HepG2 (cell line): ENCODE data around the gene SLC2A13. TPM values are rescaled to one million over a fixed set of nuclear protein-coding genes. Genes with fewer than 3 reads are reported as not detected.

ENCODE experiments used
- ATF5 ChIP-seq: sonication (generic); formaldehyde crosslinking; IDR thresholded peaks from 2 replicates; pipeline ENCODE4 v1.4.0; 2020; ENCODE audit warnings: mild to moderate bottlenecking, low read depth, missing genetic modification reagents
- ATM ChIP-seq: fragments of 450-650 bp; IDR thresholded peaks from 2 replicates; pipeline ENCODE4 v1.7.1; 2017; ENCODE audit warnings: mild to moderate bottlenecking, borderline replicate concordance
- GATAD2A ChIP-seq: IDR thresholded peaks from 2 replicates; pipeline ENCODE4 v1.6.1; 2016
- KAT8 ChIP-seq: IDR thresholded peaks from 2 replicates; pipeline ENCODE4 v1.6.1; 2016; ENCODE audit warnings: missing genetic modification reagents, missing compliant biosample characterization
- KLF13 ChIP-seq: sonication (generic); formaldehyde crosslinking; IDR thresholded peaks from 2 replicates; pipeline ENCODE4 v1.4.0; 2020; ENCODE audit warnings: mild to moderate bottlenecking, missing genetic modification reagents
- NR2C2 ChIP-seq: sonication (generic); formaldehyde crosslinking; IDR thresholded peaks from 2 replicates; pipeline ENCODE4 v1.4.0; 2020; ENCODE audit warnings: missing genetic modification reagents, mild to moderate bottlenecking, moderate library complexity, borderline replicate concordance
- PRDM15 ChIP-seq: sonication (generic); formaldehyde crosslinking; IDR thresholded peaks from 2 replicates; pipeline ENCODE4 v1.4.0; 2020; ENCODE audit warnings: missing genetic modification reagents
- RXRB ChIP-seq: IDR thresholded peaks from 2 replicates; pipeline ENCODE4 v1.6.1; 2016; ENCODE audit warnings: borderline replicate concordance, missing genetic modification reagents, missing compliant biosample characterization
- TBX2 ChIP-seq: sonication (generic); formaldehyde crosslinking; IDR thresholded peaks from 2 replicates; pipeline ENCODE4 v1.5.0; 2020; ENCODE audit warnings: missing genetic modification reagents, mild to moderate bottlenecking, borderline replicate concordance
- ZBTB4 ChIP-seq: sonication (generic); formaldehyde crosslinking; IDR thresholded peaks from 2 replicates; pipeline ENCODE4 v1.4.0; 2020; ENCODE audit warnings: missing genetic modification reagents, mild to moderate bottlenecking, borderline replicate concordance
- ZGPAT ChIP-seq: IDR thresholded peaks from 2 replicates; pipeline ENCODE4 v1.6.1; 2016; ENCODE audit warnings: mild to moderate bottlenecking
- ZMAT3 ChIP-seq: sonication (generic); formaldehyde crosslinking; conservative IDR thresholded peaks from 2 replicates; pipeline ENCODE4 v1.7.0; 2021; ENCODE audit warnings: missing genetic modification reagents
- ZNF441 ChIP-seq: sonication (generic); formaldehyde crosslinking; IDR thresholded peaks from 2 replicates; pipeline ENCODE4 v1.7.0; 2021; ENCODE audit warnings: missing genetic modification reagents, borderline replicate concordance
- ZNF446 ChIP-seq: sonication (generic); formaldehyde crosslinking; IDR thresholded peaks from 2 replicates; pipeline ENCODE4 v1.5.0; 2020; ENCODE audit warnings: mild to moderate bottlenecking, missing genetic modification reagents
- ZNF468 ChIP-seq: sonication (generic); formaldehyde crosslinking; IDR thresholded peaks from 2 replicates; pipeline ENCODE4 v1.8.0; 2022; ENCODE audit warnings: mild to moderate bottlenecking, moderate library complexity, missing genetic modification reagents
- ZNF569 ChIP-seq: sonication (generic); formaldehyde crosslinking; IDR thresholded peaks from 2 replicates; pipeline ENCODE4 v1.5.0; 2020; ENCODE audit warnings: mild to moderate bottlenecking, missing genetic modification reagents, moderate library complexity, borderline replicate concordance
- ZSCAN5A ChIP-seq: sonication (generic); formaldehyde crosslinking; IDR thresholded peaks from 2 replicates; pipeline ENCODE4 v1.8.0; 2022; ENCODE audit warnings: mild to moderate bottlenecking, missing genetic modification reagents, borderline replicate concordance
- ZSCAN9 ChIP-seq: IDR thresholded peaks from 2 replicates; pipeline ENCODE4 v1.6.1; 2016; ENCODE audit warnings: borderline replicate concordance
- polyA plus RNA-seq, 8 experiments: library from polyadenylated mRNA; depleted of rRNA in 3 of 8; stranded (reverse) in 7 of 8; unstranded in 1 of 8; fragments of >200 nt; fragmentation: Illumina TruSeq in 4 of 8; extraction: Trizol in 4 of 8; gene quantifications; 2 replicates each; pipeline versions ENCODE4 v1.2.1 to v1.2.3, GENCODE V29; 2011 to 2016; ENCODE audit warnings: low read depth in 4 of 8, missing spikeins in 1 of 8, mixed read lengths in 1 of 8; ENCODE audit not compliant: insufficient read depth in 1 of 8
- total RNA-seq, 5 experiments: library from RNA; depleted of rRNA; stranded (reverse); fragments of >200 nt; fragmentation: Illumina TruSeq; extraction: Trizol; gene quantifications; 2 replicates each; pipeline ENCODE4 v1.2.3, GENCODE V29; 2016; ENCODE audit warnings: low read depth in 1 of 5

The SLC2A13 gene
- total and polyA plus RNA-seq, 2 of the 13 experiments (the other 11 are each of a cell fraction or from before 2014, with no cell fraction given): 5.5 to 6.0 TPM

- TF ChIP-seq PRDM15 (CRISPR knock-in tag): 0 out of 2 replicates have a peak, but pooled peaks have one; percentile 19
- no peak for TF ChIP-seq ATF5
- no peak for TF ChIP-seq NR2C2 (CRISPR knock-in tag)
- TF ChIP-seq ZSCAN9: no peak
- TF ChIP-seq ZMAT3 (CRISPR knock-in tag): no peak
- TF ChIP-seq TBX2: no peak
- TF ChIP-seq KLF13 (CRISPR knock-in tag): no peak
- no peak for TF ChIP-seq ATM
- TF ChIP-seq KAT8: no peak
- TF ChIP-seq ZNF569 (CRISPR knock-in tag): no peak
- TF ChIP-seq ZNF446: peak; percentile 79; the same call in 1 of the 2 replicates
- TF ChIP-seq GATAD2A (CRISPR knock-in tag): no peak
- no peak; the same call in 1 of the 2 replicates for TF ChIP-seq ZGPAT (CRISPR knock-in tag)
- TF ChIP-seq ZBTB4: no peak
- no peak for TF ChIP-seq RXRB (CRISPR knock-in tag)
- no peak for TF ChIP-seq ZNF468 (CRISPR knock-in tag)
- TF ChIP-seq ZSCAN5A (CRISPR knock-in tag): no peak
- 0 out of 2 replicates have a peak, but pooled peaks have one; percentile 52 for TF ChIP-seq ZNF441 (CRISPR knock-in tag)
Observed at GRCh38 chr12:40105515-40106201, at the start of gene SLC2A13 (continued).
